Measurements from ENCODE around the gene RAB4A. TPM values are rescaled to one million over a fixed set of nuclear protein-coding genes. Genes with fewer than 3 reads are reported as not detected.

The RAB4A gene
- total and polyA plus RNA-seq, 10 of the 15 experiments (the other 5 are each of a cell fraction or from before 2014, with no cell fraction given) = 4.0 to 35.8 (median 17.7) TPM

GRCh38 chr1:229344937-229345684 lies 74.2 kb downstream of the RAB4A start:
- ChIA-PET CTCF (interaction anchor here (0.9 kb wide), 1 partner anchor 30 kb away, joined by 3 read pairs; no protein-coding TSS in a partner anchor), POLR2A (no interaction called here), SMC1A (ENCODE audit: uncharacterized antibody, unreplicated experiment) (interaction anchor here (1.2 to 1.8 kb wide), 2 partner anchors 8 to 96 kb away, joined by 3 to 4 read pairs; no protein-coding TSS in a partner anchor), RAD21 (ENCODE audit: unreplicated experiment) (no interaction called here)
- Histone ChIP-seq H3K27ac (ENCODE audit: control insufficient read depth, insufficient read depth) (no peak overlapping the region), H4K20me1 (ENCODE audit: control insufficient read depth, insufficient read depth) (no peaks in the 10 kb centered on the region), H2AFZ (ENCODE audit: control insufficient read depth, low read depth, low read length) (no peak overlapping the region), H3K4me3 (no peak overlapping the region), H3K79me2 (ENCODE audit: control insufficient read depth, insufficient read depth, low read length) (peaks cover 6% of the 10 kb centered on the region), H3K36me3 (ENCODE audit: control insufficient read depth in 2 of 2, insufficient read depth in 2 of 2, low read length in 1 of 2) (no peaks in the 10 kb centered on the region), H3K27me3 (replicated peaks in 1 of 2; ENCODE audit: control insufficient read depth in 2 of 2, insufficient read depth in 2 of 2, low read length in 1 of 2) (peaks cover 0 to 2% of the 10 kb centered on the region in 2 experiments; a peak in 2 of 4 replicates), H3K4me2 (ENCODE audit: control insufficient read depth, insufficient read depth) (no peak overlapping the region), H3K9me3 (replicated peaks; ENCODE audit: control insufficient read depth, insufficient read depth, low read length) (no peaks in the 10 kb centered on the region; the same call in 1 of the 3 replicates), H3K4me1 (ENCODE audit: control insufficient read depth, insufficient read depth, low read length) (peaks cover 6% of the 10 kb centered on the region), H3K9ac (ENCODE audit: control insufficient read depth, insufficient read depth, low read length) (no peak overlapping the region)
- in situ Hi-C loops (cut with MboI) = no loop called here
- ATAC-seq (no peak), FAIRE-seq (no peak), DNase-seq (ENCODE audit: low read depth, low spot score) (no peak)
- no TSS peak for BruUV-seq (replicated peaks)
- WGBS (ENCODE audit: insufficient coverage, insufficient replicate concordance, low lambda C conversion rate, missing lambda C conversion rate) = 54% methylated on average over 8 of the region's 8 CpGs
- intact Hi-C loops (cut with micrococcal nuclease; ENCODE audit: unreplicated experiment) = no loop called here
- TF ChIP-seq MEF2A (IDR thresholded peaks at IDR 0.05; ENCODE audit: insufficient read depth, low read depth, low read length) = no peak
- TF ChIP-seq ZNF592 (IDR thresholded peaks at IDR 0.05) = no peak
- no peak for TF ChIP-seq E4F1 (IDR thresholded peaks at IDR 0.05; ENCODE audit: borderline replicate concordance, partially characterized antibody)
- TF ChIP-seq YBX1 (IDR thresholded peaks at IDR 0.05) = no peak
- TF ChIP-seq NFYA (IDR thresholded peaks at IDR 0.05; ENCODE audit: borderline replicate concordance, low read depth, low read length) = no peak
- no peak for TF ChIP-seq DPF2 (IDR thresholded peaks at IDR 0.05)
- no peak for TF ChIP-seq ZNF384 (IDR thresholded peaks at IDR 0.05; ENCODE audit: borderline replicate concordance, low read depth, low read length)
- no peak for TF ChIP-seq BHLHE40 (IDR thresholded peaks at IDR 0.05; ENCODE audit: borderline replicate concordance in 1 of 2, low read depth in 2 of 2, low read length in 1 of 2)
- TF ChIP-seq EZH2 (IDR thresholded peaks at IDR 0.05; ENCODE audit: borderline replicate concordance, control insufficient read depth, low read depth, low read length) = no peak
- TF ChIP-seq CHD1 (IDR thresholded peaks at IDR 0.05; ENCODE audit: low read depth, low read length) = no peak
- no peak for TF ChIP-seq NKRF (conservative IDR thresholded peaks at IDR 0.05)
- TF ChIP-seq FOS (IDR thresholded peaks at IDR 0.05; ENCODE audit: borderline replicate concordance, extremely low read depth, insufficient read length) = no peak
- TF ChIP-seq POLR2AphosphoS2 (IDR thresholded peaks at IDR 0.05; ENCODE audit: low read depth, low read length) = no peak
- no peak for TF ChIP-seq PAX5 (IDR thresholded peaks at IDR 0.05; ENCODE audit: borderline replicate concordance, low read depth, low read length)
